ENCODE results near the gene MGMT.

Gene MGMT

GRCh38 chr10:129730272-129730992 is 263.4 kb downstream of the MGMT start:
- no peak for DNase-seq (ENCODE audit: low read depth in 2 of 2)

- no peak for DNase-seq (ENCODE audit: low read depth in 2 of 2)
Observed at GRCh38 chr10:129730993-129731325, 263.9 kb downstream of the MGMT start.

- no peak for DNase-seq (ENCODE audit: low read depth in 2 of 2)
Observed at GRCh38 chr10:129740532-129741279, 273.7 kb downstream of the MGMT start.

GRCh38 chr10:129741280-129741977 is 274.4 kb downstream of the MGMT start:
- DNase-seq (ENCODE audit: low read depth in 2 of 2) = no peak

- DNase-seq (ENCODE audit: low read depth in 2 of 2) = no peak
Observed at GRCh38 chr10:129741978-129742741, 275.1 kb downstream of the MGMT start.

GRCh38 chr10:129742742-129743550 is 275.9 kb downstream of the MGMT start:
- no peak for DNase-seq (ENCODE audit: low read depth in 2 of 2)

- DNase-seq (ENCODE audit: low read depth in 2 of 2) = no peak
Observed at GRCh38 chr10:129743738-129744133, 276.7 kb downstream of the MGMT start.

- DNase-seq (ENCODE audit: low read depth in 2 of 2) = no peak
Observed at GRCh38 chr10:129744134-129745111, 277.4 kb downstream of the MGMT start.

GRCh38 chr10:129745186-129745750 is 278.2 kb downstream of the MGMT start:
- no peak for DNase-seq (ENCODE audit: low read depth in 2 of 2)

- DNase-seq (ENCODE audit: low read depth in 2 of 2) = no peak
Observed at GRCh38 chr10:129754211-129755050, 287.4 kb downstream of the MGMT start.

- DNase-seq (ENCODE audit: low read depth in 2 of 2) = no peak
Observed at GRCh38 chr10:129755158-129755591, 288.1 kb downstream of the MGMT start.

GRCh38 chr10:129755621-129756020 is 288.6 kb downstream of the MGMT start:
- DNase-seq (ENCODE audit: low read depth in 2 of 2) = no peak

GRCh38 chr10:129756912-129757901 is 290.2 kb downstream of the MGMT start:
- DNase-seq (ENCODE audit: low read depth in 2 of 2) = no peak

- DNase-seq (ENCODE audit: low read depth in 2 of 2) = no peak
Observed at GRCh38 chr10:129758207-129759021, 291.4 kb downstream of the MGMT start.

GRCh38 chr10:129759214-129760002 is 292.4 kb downstream of the MGMT start:
- no peak for DNase-seq (ENCODE audit: low read depth in 2 of 2)

GRCh38 chr10:129760003-129760315 is 292.9 kb downstream of the MGMT start:
- no peak for DNase-seq (ENCODE audit: low read depth in 2 of 2)

Data from stimulated activated CD8-positive, alpha-beta memory T cell treated with anti-CD3 and anti-CD28 coated beads, Interleukin-15, amount 100 ng/mL, for 4 hours (primary cell).